HG02763 (cell line): ENCODE data around the gene ZNF280D.
"Not testable (repeated sequence)": the region's sequence is repeated elsewhere in the genome, so short reads cannot be mapped to it uniquely, and the experiment has no call there.

ENCODE experiments used
- ATAC-seq: cut with Tn5 transposase; IDR thresholded peaks from one replicate; pipeline ENCODE4 v1.9.1; 2021; ENCODE audit warnings: mild to moderate bottlenecking, moderate library complexity; ENCODE audit not compliant: unreplicated experiment

The ZNF280D gene

GRCh38 chr15:56718560-56718959 lies 14.7 kb downstream of the ZNF280D start:
- ATAC-seq, result no peak

- no peak for ATAC-seq
Observed at GRCh38 chr15:56716334-56716733, 17.0 kb downstream of the ZNF280D start.

- ATAC-seq, result no peak
Observed at GRCh38 chr15:56715220-56715619, 18.1 kb downstream of the ZNF280D start.

- not testable (repeated sequence) for ATAC-seq
Observed at GRCh38 chr15:56709502-56709901, 23.8 kb downstream of the ZNF280D start.

- ATAC-seq, result no peak
Observed at GRCh38 chr15:56699743-56700142, 33.6 kb downstream of the ZNF280D start.

- ATAC-seq, result no peak
Observed at GRCh38 chr15:56698270-56698669, 35.0 kb downstream of the ZNF280D start.

- ATAC-seq, result no peak
Observed at GRCh38 chr15:56693761-56694160, 39.5 kb downstream of the ZNF280D start.

- ATAC-seq, result no peak
Observed at GRCh38 chr15:56690733-56691132, 42.6 kb downstream of the ZNF280D start.

GRCh38 chr15:56683908-56684307 lies 49.4 kb downstream of the ZNF280D start:
- no peak for ATAC-seq

GRCh38 chr15:56681113-56681512 lies 52.2 kb downstream of the ZNF280D start:
- ATAC-seq, result no peak

- ATAC-seq, result no peak
Observed at GRCh38 chr15:56679225-56679624, 54.1 kb downstream of the ZNF280D start.

- ATAC-seq, result no peak
Observed at GRCh38 chr15:56678571-56678970, 54.7 kb downstream of the ZNF280D start.

- no peak for ATAC-seq
Observed at GRCh38 chr15:56677271-56677670, 56.0 kb downstream of the ZNF280D start.

- no peak for ATAC-seq
Observed at GRCh38 chr15:56675930-56676329, 57.4 kb downstream of the ZNF280D start.

GRCh38 chr15:56674857-56675256 lies 58.5 kb downstream of the ZNF280D start:
- no peak for ATAC-seq

- no peak for ATAC-seq
Observed at GRCh38 chr15:56672721-56673120, 60.6 kb downstream of the ZNF280D start.

GRCh38 chr15:56667517-56667916 lies 65.8 kb downstream of the ZNF280D start:
- ATAC-seq, result no peak

GRCh38 chr15:56660943-56661342 lies 72.4 kb downstream of the ZNF280D start:
- ATAC-seq, result no peak

- no peak for ATAC-seq
Observed at GRCh38 chr15:56659197-56659596, 74.1 kb downstream of the ZNF280D start.

- no peak for ATAC-seq
Observed at GRCh38 chr15:56654624-56655023, 78.7 kb downstream of the ZNF280D start.

GRCh38 chr15:56654216-56654615 lies 79.1 kb downstream of the ZNF280D start:
- ATAC-seq, result no peak

- no peak for ATAC-seq
Observed at GRCh38 chr15:56653787-56654186, 79.5 kb downstream of the ZNF280D start.

GRCh38 chr15:56653107-56653506 lies 80.2 kb downstream of the ZNF280D start:
- no peak for ATAC-seq

GRCh38 chr15:56648311-56648710 lies 85.0 kb downstream of the ZNF280D start:
- no peak for ATAC-seq
